Osteoblast (primary cell): ENCODE data around the gene MSL1. TPM values are rescaled to one million over a fixed set of nuclear protein-coding genes. Genes with fewer than 3 reads are reported as not detected.
A peak's percentile ranks its signal among the peaks of the same experiment; 100 is the strongest.

Experiments
- DNase-seq: peaks from one replicate; pipeline ENCODE4 v3.0.0; 2011; ENCODE audit warnings: low spot score, mixed read lengths; ENCODE audit not compliant: insufficient read length; ENCODE audit errors: missing footprints
- H2AFZ ChIP-seq: 2 replicates; pipeline ENCODE4 v1.6.0; 2011; ENCODE audit warnings: mild to moderate bottlenecking, low read length
- H3K27ac ChIP-seq: 2 replicates; pipeline ENCODE4 v1.5.1; 2011; ENCODE audit warnings: mild to moderate bottlenecking, low read depth, low read length, moderate library complexity
- H3K27me3 ChIP-seq: 2 replicates; pipeline ENCODE4 v1.6.0; 2012; ENCODE audit warnings: mild to moderate bottlenecking, control low read depth, inconsistent platforms, low read length, moderate library complexity; ENCODE audit not compliant: insufficient read depth
- H3K36me3 ChIP-seq: 2 replicates; pipeline ENCODE4 v1.5.1; 2011; ENCODE audit warnings: mild to moderate bottlenecking, low read length, control low read depth, moderate library complexity; ENCODE audit not compliant: insufficient read depth
- H3K4me1 ChIP-seq: 2 replicates; pipeline ENCODE4 v1.5.1; 2011; ENCODE audit warnings: mild to moderate bottlenecking, low read length, control low read depth, moderate library complexity; ENCODE audit not compliant: insufficient read depth
- H3K4me2 ChIP-seq: 2 replicates; pipeline ENCODE4 v1.6.0; 2011; ENCODE audit warnings: mild to moderate bottlenecking, low read length; ENCODE audit not compliant: insufficient read depth
- H3K4me3 ChIP-seq: fragments of 200-600 bp; sonication (generic); 3 replicates; pipeline ENCODE4 v1.5.1; 2012; ENCODE audit warnings: mild to moderate bottlenecking, low read length, inconsistent platforms; ENCODE audit not compliant: insufficient read depth
- H3K79me2 ChIP-seq: 2 replicates; pipeline ENCODE4 v1.6.0; 2012; ENCODE audit warnings: mild to moderate bottlenecking, low read length, control low read depth, inconsistent platforms; ENCODE audit not compliant: insufficient read depth
- H3K9me3 ChIP-seq: 2 replicates; pipeline ENCODE4 v1.5.1; 2011; ENCODE audit warnings: low read depth, low read length, control low read depth
- H4K20me1 ChIP-seq: 2 replicates; pipeline ENCODE4 v1.6.0; 2012; ENCODE audit warnings: mild to moderate bottlenecking, low read length, control low read depth; ENCODE audit not compliant: insufficient read depth
- CTCF ChIP-seq: IDR thresholded peaks from 2 replicates; pipeline ENCODE4 v1.5.1; 2011; ENCODE audit warnings: mild to moderate bottlenecking, low read depth, low read length, moderate library complexity; ENCODE audit errors: extremely low read depth
- total RNA-seq: library from RNA; depleted of rRNA; stranded (reverse); fragments of >200 nt; gene quantifications from 2 replicates; pipeline ENCODE4 v1.2.3, GENCODE V29; 2012

Gene MSL1
- total RNA-seq, 1 donor: 60.1 TPM

DNA sequence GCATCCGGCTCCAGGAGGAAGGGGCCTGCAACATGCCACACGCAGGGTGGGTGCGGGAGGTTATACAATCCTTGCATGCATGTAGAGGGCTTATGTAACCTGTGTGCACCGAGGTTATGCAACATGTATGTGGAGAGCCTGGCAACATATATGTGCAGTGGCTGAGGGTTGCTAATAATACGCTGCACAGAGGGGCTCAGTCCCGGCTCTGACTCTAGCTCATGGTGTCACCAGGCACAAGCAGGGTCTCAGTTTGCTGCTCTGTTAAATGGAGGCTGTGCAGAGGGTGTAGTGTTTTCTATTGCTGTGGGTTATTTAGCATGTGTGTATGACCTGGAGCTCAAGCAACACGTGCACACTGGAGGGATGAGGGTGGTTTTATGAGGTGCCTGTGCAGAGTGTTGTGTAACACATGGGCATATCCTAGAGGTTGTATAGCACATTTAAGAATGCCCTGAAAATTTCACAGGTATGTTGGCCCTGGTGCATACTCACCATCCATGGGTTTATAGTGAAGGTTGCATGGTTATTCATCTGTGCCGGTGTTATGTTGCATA lies 45.8 kb upstream of the MSL1 start:
- H3K79me2 ChIP-seq: peaks cover 13% of the 10 kb centered on the region
- H3K4me2 ChIP-seq: peak overlapping the region; percentile 65
- peaks cover 34% of the 10 kb centered on the region for H4K20me1 ChIP-seq
- H3K4me3 ChIP-seq: no peak overlapping the region
- no peaks in the 10 kb centered on the region for H3K27me3 ChIP-seq
- no peaks in the 10 kb centered on the region for H3K9me3 ChIP-seq
- no peak overlapping the region for H3K27ac ChIP-seq
- H3K4me1 ChIP-seq: peaks cover 45% of the 10 kb centered on the region
- DNase-seq: no peak
- no peaks in the 10 kb centered on the region for H3K36me3 ChIP-seq
- H2AFZ ChIP-seq: no peak overlapping the region
- no peak for TF ChIP-seq CTCF

DNA sequence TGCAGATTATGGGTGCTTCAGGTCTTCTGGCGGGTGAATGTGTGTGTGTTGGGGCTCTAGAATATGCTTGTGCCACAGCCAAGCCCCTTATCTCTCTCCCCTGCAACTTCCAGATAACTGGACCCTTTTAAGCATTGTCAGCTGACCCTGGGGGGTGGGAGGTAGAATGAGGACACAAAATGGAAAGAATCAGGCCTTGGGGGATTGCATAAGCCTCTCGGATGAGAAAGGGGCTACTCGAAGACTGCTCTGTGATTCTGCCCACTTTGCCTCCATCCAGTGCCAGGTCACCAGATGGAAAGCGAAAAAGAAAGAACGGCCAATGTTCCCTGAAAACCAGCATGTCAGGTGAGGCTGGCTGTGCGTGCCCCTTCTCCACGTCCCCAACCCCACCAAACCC lies 45.2 kb upstream of the MSL1 start:
- H3K4me1 ChIP-seq: peaks cover 39% of the 10 kb centered on the region
- H3K4me3 ChIP-seq: no peak overlapping the region
- no peak overlapping the region for H3K27ac ChIP-seq
- no peak for DNase-seq
- no peak overlapping the region for H3K4me2 ChIP-seq
- no peak for TF ChIP-seq CTCF
- no peaks in the 10 kb centered on the region for H3K36me3 ChIP-seq
- no peaks in the 10 kb centered on the region for H3K27me3 ChIP-seq
- peaks cover 28% of the 10 kb centered on the region for H4K20me1 ChIP-seq
- no peak overlapping the region for H2AFZ ChIP-seq
- H3K9me3 ChIP-seq: no peaks in the 10 kb centered on the region
- peaks cover 10% of the 10 kb centered on the region for H3K79me2 ChIP-seq

GRCh38 chr17:40079545-40079944 lies 42.2 kb upstream of the MSL1 start:
- H3K79me2 ChIP-seq: peaks cover 2% of the 10 kb centered on the region
- H3K27me3 ChIP-seq: no peaks in the 10 kb centered on the region
- peaks cover 11% of the 10 kb centered on the region for H3K36me3 ChIP-seq
- no peak overlapping the region for H3K4me2 ChIP-seq
- H3K4me3 ChIP-seq: no peak overlapping the region
- H4K20me1 ChIP-seq: peaks cover 17% of the 10 kb centered on the region
- H3K4me1 ChIP-seq: peaks cover 24% of the 10 kb centered on the region
- TF ChIP-seq CTCF: no peak
- H3K27ac ChIP-seq: no peak overlapping the region
- DNase-seq: no peak
- H3K9me3 ChIP-seq: no peaks in the 10 kb centered on the region
- H2AFZ ChIP-seq: no peak overlapping the region

GRCh38 chr17:40084477-40084876 lies 37.3 kb upstream of the MSL1 start:
- H2AFZ ChIP-seq: no peak overlapping the region
- H3K36me3 ChIP-seq: peaks cover 43% of the 10 kb centered on the region
- no peaks in the 10 kb centered on the region for H3K79me2 ChIP-seq
- H3K27ac ChIP-seq: no peak overlapping the region
- no peaks in the 10 kb centered on the region for H3K9me3 ChIP-seq
- TF ChIP-seq CTCF: no peak
- peak; percentile 8 for DNase-seq
- H3K4me1 ChIP-seq: no peaks in the 10 kb centered on the region
- H3K4me3 ChIP-seq: no peak overlapping the region
- no peaks in the 10 kb centered on the region for H4K20me1 ChIP-seq
- H3K27me3 ChIP-seq: no peaks in the 10 kb centered on the region
- no peak overlapping the region for H3K4me2 ChIP-seq
